ENCODE results near the gene CAMSAP2.

Gene CAMSAP2

GRCh38 chr1:200890818-200891773 lies 152.4 kb downstream of the CAMSAP2 start (continued):
- no peak for TF ChIP-seq ZNF354C (tag by site-specific recombination; IDR thresholded peaks at IDR 0.05; ENCODE audit: borderline replicate concordance, low read depth)
- TF ChIP-seq ZNF394 (tag by site-specific recombination; IDR thresholded peaks at IDR 0.05; ENCODE audit: borderline replicate concordance) = peak; percentile 85
- no peak for TF ChIP-seq ZNF23 (tag by site-specific recombination; IDR thresholded peaks at IDR 0.05; ENCODE audit: borderline replicate concordance)
- no peak for TF ChIP-seq ZNF280C (tag by site-specific recombination; IDR thresholded peaks at IDR 0.05)
- TF ChIP-seq ZBTB11 (tag by site-specific recombination; conservative IDR thresholded peaks at IDR 0.05; ENCODE audit: low read depth) = no peak
- TF ChIP-seq ZNF169 (tag by site-specific recombination; IDR thresholded peaks at IDR 0.05) = no peak
- TF ChIP-seq SALL2 (tag by site-specific recombination; IDR thresholded peaks at IDR 0.05; ENCODE audit: borderline replicate concordance) = no peak
- TF ChIP-seq ZBTB44 (tag by site-specific recombination; IDR thresholded peaks at IDR 0.05) = peak; percentile 17; the same call in 1 of the 2 replicates
- TF ChIP-seq ZNF610 (tag by site-specific recombination; IDR thresholded peaks at IDR 0.05; ENCODE audit: borderline replicate concordance) = no peak
- TF ChIP-seq ZNF677 (tag by site-specific recombination; IDR thresholded peaks at IDR 0.05) = no peak
- TF ChIP-seq IKZF3 (tag by site-specific recombination; IDR thresholded peaks at IDR 0.05) = peak; percentile 82
- TF ChIP-seq ZNF785 (tag by site-specific recombination; IDR thresholded peaks at IDR 0.05) = peak; percentile 20; the same call in 1 of the 2 replicates
- no peak for TF ChIP-seq BCL6B (tag by site-specific recombination; IDR thresholded peaks at IDR 0.05)
- TF ChIP-seq ZNF777 (tag by site-specific recombination; IDR thresholded peaks at IDR 0.05; ENCODE audit: borderline replicate concordance) = no peak
- TF ChIP-seq ZNF362 (tag by site-specific recombination; IDR thresholded peaks at IDR 0.05) = no peak
- no peak for TF ChIP-seq ZNF112 (tag by site-specific recombination; IDR thresholded peaks at IDR 0.05)
- TF ChIP-seq PRDM4 (tag by site-specific recombination; IDR thresholded peaks at IDR 0.05) = no peak
- TF ChIP-seq ZNF391 (tag by site-specific recombination; IDR thresholded peaks at IDR 0.05; ENCODE audit: borderline replicate concordance, low read depth) = no peak
- TF ChIP-seq ZNF423 (tag by site-specific recombination; IDR thresholded peaks at IDR 0.05) = peak; percentile 80; the same call in 1 of the 2 replicates
- TF ChIP-seq ZNF155 (tag by site-specific recombination; IDR thresholded peaks at IDR 0.05) = no peak
- TF ChIP-seq ZNF132 (tag by site-specific recombination; IDR thresholded peaks at IDR 0.05; ENCODE audit: borderline replicate concordance) = no peak
- TF ChIP-seq ZFP41 (tag by site-specific recombination; IDR thresholded peaks at IDR 0.05; ENCODE audit: borderline replicate concordance) = no peak
- peak; percentile 79 for TF ChIP-seq ZNF341 (tag by site-specific recombination; IDR thresholded peaks at IDR 0.05; ENCODE audit: low read depth)
